KMS-11 (cell line): ENCODE measurements around the gene ARG1.

Experiments
- H2AFZ ChIP-seq: fragments of 200-600 bp; sonication (generic); 2 replicates; pipeline ENCODE4 v1.6.1; 2016; ENCODE audit warnings: antibody characterized with exemption, mixed run types, low read depth
- H3K27ac ChIP-seq: fragments of 200-600 bp; sonication (generic); 2 replicates; pipeline ENCODE4 v1.6.1; 2016; ENCODE audit warnings: mild to moderate bottlenecking, mixed run types
- H3K27me3 ChIP-seq: fragments of 200-600 bp; sonication (generic); 2 replicates; pipeline ENCODE4 v1.6.1; 2017; ENCODE audit warnings: mild to moderate bottlenecking, low read depth, mixed run types, moderate library complexity; ENCODE audit not compliant: insufficient read depth
- H3K36me3 ChIP-seq: fragments of 200-600 bp; sonication (generic); 2 replicates; pipeline ENCODE4 v1.6.1; 2017; ENCODE audit warnings: mild to moderate bottlenecking, mixed run types; ENCODE audit not compliant: insufficient read depth
- H3K4me1 ChIP-seq: fragments of 200-600 bp; sonication (generic); 2 replicates; pipeline ENCODE4 v1.6.1; 2016; ENCODE audit warnings: mild to moderate bottlenecking, low read depth, mixed run types; ENCODE audit not compliant: poor library complexity, severe bottlenecking
- H3K4me2 ChIP-seq: fragments of 200-600 bp; sonication (generic); 2 replicates; pipeline ENCODE4 v1.7.0; 2016; ENCODE audit warnings: mild to moderate bottlenecking, mixed run types
- H3K4me3 ChIP-seq: fragments of 200-600 bp; sonication (generic); IDR thresholded peaks from 2 replicates; pipeline ENCODE4 v1.6.1; 2017; ENCODE audit warnings: low read depth, low read length, mixed read lengths; ENCODE audit not compliant: insufficient read depth
- H3K79me2 ChIP-seq: fragments of 200-600 bp; sonication (generic); 2 replicates; pipeline ENCODE4 v1.6.1; 2016; ENCODE audit warnings: low read depth, mixed run types; ENCODE audit not compliant: insufficient read depth
- H3K9ac ChIP-seq: fragments of 200-600 bp; sonication (generic); 2 replicates; pipeline ENCODE4 v1.6.1; 2016; ENCODE audit warnings: mild to moderate bottlenecking, mixed run types
- H4K20me1 ChIP-seq: fragments of 200-600 bp; sonication (generic); 2 replicates; pipeline ENCODE4 v1.6.1; 2016; ENCODE audit warnings: mild to moderate bottlenecking, mixed run types; ENCODE audit not compliant: insufficient read depth
- TF ChIP-seq, protein P1 (sequence below): fragments of 200-600 bp; sonication (generic); conservative IDR thresholded peaks from 2 replicates; pipeline ENCODE4 v1.6.1; 2017; ENCODE audit warnings: low read depth, mild to moderate bottlenecking, antibody characterized with exemption, low read length, moderate library complexity, mixed read lengths

The ARG1 gene

GRCh38 chr6:131613296-131613925 is 40.4 kb downstream of the ARG1 start:
- H3K27ac ChIP-seq, result 0 out of 2 replicates have a peak overlapping the region, but pooled peaks have one; percentile 23
- H3K4me2 ChIP-seq, result peak overlapping the region; percentile 58
- no peaks in the 10 kb centered on the region for H3K36me3 ChIP-seq
- no peaks in the 10 kb centered on the region for H3K79me2 ChIP-seq
- H4K20me1 ChIP-seq, result no peaks in the 10 kb centered on the region
- no peak overlapping the region for H2AFZ ChIP-seq
- no peak overlapping the region for H3K4me3 ChIP-seq
- H3K4me1 ChIP-seq, result peaks cover 37% of the 10 kb centered on the region
- TF ChIP-seq, protein P1, sequence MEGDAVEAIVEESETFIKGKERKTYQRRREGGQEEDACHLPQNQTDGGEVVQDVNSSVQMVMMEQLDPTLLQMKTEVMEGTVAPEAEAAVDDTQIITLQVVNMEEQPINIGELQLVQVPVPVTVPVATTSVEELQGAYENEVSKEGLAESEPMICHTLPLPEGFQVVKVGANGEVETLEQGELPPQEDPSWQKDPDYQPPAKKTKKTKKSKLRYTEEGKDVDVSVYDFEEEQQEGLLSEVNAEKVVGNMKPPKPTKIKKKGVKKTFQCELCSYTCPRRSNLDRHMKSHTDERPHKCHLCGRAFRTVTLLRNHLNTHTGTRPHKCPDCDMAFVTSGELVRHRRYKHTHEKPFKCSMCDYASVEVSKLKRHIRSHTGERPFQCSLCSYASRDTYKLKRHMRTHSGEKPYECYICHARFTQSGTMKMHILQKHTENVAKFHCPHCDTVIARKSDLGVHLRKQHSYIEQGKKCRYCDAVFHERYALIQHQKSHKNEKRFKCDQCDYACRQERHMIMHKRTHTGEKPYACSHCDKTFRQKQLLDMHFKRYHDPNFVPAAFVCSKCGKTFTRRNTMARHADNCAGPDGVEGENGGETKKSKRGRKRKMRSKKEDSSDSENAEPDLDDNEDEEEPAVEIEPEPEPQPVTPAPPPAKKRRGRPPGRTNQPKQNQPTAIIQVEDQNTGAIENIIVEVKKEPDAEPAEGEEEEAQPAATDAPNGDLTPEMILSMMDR, result no peak
- no peak overlapping the region for H3K9ac ChIP-seq
- no peaks in the 10 kb centered on the region for H3K27me3 ChIP-seq

DNA sequence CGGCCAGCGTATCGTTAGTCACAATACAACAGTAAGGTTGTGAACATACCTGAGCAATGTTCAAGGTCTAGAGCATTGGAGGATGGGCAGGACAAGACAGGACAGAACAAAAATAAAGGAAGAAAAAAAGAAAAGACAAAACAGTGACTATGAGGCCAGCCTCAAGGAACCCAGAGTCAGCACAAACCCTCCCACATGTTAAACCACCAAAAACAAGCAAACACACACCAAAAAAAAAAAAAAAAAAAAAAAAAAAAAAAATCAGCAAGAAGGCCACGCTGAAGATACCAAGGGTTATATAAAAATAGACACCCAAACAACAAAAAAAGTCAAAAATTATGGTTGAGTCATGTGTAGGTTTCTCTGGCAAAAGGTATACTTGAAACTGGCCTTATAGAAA is 42.2 kb downstream of the ARG1 start:
- Histone ChIP-seq H3K4me3 (no peak overlapping the region), H4K20me1 (no peaks in the 10 kb centered on the region), H3K9ac (no peak overlapping the region), H3K27ac (no peak overlapping the region), H3K27me3 (no peaks in the 10 kb centered on the region), H3K4me2 (no peak overlapping the region; the same call in 1 of the 2 replicates), H3K79me2 (no peaks in the 10 kb centered on the region), H3K36me3 (0 out of 2 replicates have a peak, but pooled peaks cover 7% of the 10 kb centered on the region), H3K4me1 (peaks cover 37% of the 10 kb centered on the region), H2AFZ (no peak overlapping the region)
- TF ChIP-seq, protein P1, result no peak

DNA sequence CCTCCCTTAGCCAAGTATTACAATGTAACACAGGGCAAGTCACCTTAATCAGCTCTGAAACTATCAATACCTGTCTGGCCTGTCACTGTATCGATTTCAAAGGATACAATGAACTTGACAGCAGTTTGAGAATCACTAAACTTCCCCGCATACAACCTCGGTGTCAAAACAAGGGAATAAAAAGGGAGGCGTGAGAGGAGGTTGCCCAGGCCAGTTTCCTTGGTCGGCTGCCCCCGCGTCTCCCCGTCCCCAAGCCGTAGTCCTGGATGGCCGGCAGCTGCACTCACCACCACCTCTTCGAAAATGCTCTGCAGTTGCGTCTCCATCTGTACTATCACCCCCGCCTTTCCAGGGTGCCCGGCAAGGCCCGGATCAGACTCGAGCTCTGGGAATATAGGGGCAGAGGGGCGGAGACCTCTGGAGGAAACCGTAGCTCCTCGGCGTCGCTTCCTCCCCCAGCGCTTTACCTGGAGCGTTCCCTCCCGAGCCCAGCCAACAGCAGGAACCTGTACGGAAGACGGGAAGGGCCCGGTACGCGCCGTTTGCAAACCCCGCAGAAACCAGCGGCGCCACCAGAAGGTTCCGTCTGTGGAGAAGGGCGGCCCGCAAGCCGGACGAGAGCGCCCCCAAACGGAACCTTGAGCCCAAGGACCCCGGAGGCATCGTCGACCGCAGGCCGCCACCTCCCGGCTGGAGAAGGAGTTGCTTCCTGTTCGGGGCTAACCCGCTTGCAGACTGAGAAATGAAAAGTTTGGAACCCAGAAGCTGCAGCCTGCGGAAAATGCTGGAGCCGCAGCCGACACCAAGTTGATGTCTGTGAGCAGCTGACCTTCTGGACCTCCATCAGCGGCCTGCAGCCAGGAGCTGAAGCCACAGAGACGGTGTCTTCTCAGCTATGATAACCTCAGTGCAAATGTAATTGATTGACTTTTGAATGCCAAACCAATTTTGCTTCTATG is 55.0 kb downstream of the ARG1 start, which contains the start of gene MED23:
TSS of gene MED23 (minus strand) at position 519 of the 959 bp plus-strand sequence. CDS start at position 326, 193 bp downstream.
- Histone ChIP-seq H3K27me3 (no peaks in the 10 kb centered on the region), H3K4me2 (peak within 1 kb of the TSS; percentile 57), H3K27ac (peak within 1 kb of the TSS; percentile 36; the same call in 1 of the 2 replicates), H3K9ac (peak within 1 kb of the TSS; percentile 60), H3K4me1 (peaks cover 20% of the 10 kb centered on the region), H3K79me2 (peaks cover 16% of the 10 kb centered on the region; the same call in 1 of the 2 replicates), H2AFZ (peak within 1 kb of the TSS; percentile 75), H4K20me1 (no peaks in the 10 kb centered on the region), H3K36me3 (no peaks in the 10 kb centered on the region), H3K4me3 (no peak within 1 kb of the TSS)
- TF ChIP-seq, protein P1, result peak; percentile 81

GRCh38 chr6:131628726-131629125 is 55.7 kb downstream of the ARG1 start:
- Histone ChIP-seq H2AFZ (peak overlapping the region; percentile 75), H3K36me3 (no peaks in the 10 kb centered on the region), H3K9ac (no peak overlapping the region), H3K4me3 (no peak overlapping the region), H3K27ac (no peak overlapping the region), H4K20me1 (no peaks in the 10 kb centered on the region), H3K4me2 (peak overlapping the region; percentile 36), H3K79me2 (peaks cover 16% of the 10 kb centered on the region; the same call in 1 of the 2 replicates), H3K27me3 (no peaks in the 10 kb centered on the region), H3K4me1 (peaks cover 20% of the 10 kb centered on the region)
- TF ChIP-seq, protein P1, result no peak
